ENCODE measurements around the gene SURF4. TPM values are rescaled to one million over a fixed set of nuclear protein-coding genes. Genes with fewer than 3 reads are reported as not detected.

Gene SURF4
- total and polyA plus RNA-seq, 2 experiments from 2014 or later: 354 to 360 TPM

DNA sequence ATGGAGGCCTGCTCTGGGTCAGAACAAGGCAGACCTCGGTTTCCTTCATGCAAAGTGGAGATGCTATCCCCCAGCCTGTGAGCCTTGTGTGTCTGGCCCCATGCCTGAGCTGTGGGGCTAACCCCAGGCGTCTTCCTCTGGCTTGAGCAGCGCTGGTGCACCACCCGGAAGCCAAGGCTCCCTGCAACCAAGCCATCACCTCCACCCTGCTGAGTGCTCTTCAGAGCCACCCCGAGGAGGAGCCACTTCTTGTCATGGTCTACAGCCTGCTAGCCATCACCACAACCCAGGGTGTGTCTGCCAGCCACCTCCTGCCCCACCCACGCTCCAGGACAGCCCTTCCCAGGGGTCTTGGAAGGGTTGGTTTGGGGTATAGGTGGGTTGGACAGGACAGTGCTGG lies 25.7 kb upstream of the SURF4 start:
- Histone ChIP-seq H3K4me1 (ENCODE audit: insufficient read depth) (no peaks in the 10 kb centered on the region), H3K36me3 (replicated peaks; ENCODE audit: insufficient read depth, low read depth) (no peaks in the 10 kb centered on the region), H3K27me3 (no peaks in the 10 kb centered on the region), H3K9me2 (replicated peaks; ENCODE audit: insufficient read depth) (no peaks in the 10 kb centered on the region), H3K4me3 (no peak overlapping the region), H3K4me2 (no peak overlapping the region), H2AFZ (no peak overlapping the region), H3K79me2 (no peaks in the 10 kb centered on the region), H3K9me3 (ENCODE audit: low read depth) (no peaks in the 10 kb centered on the region), H3K27ac (no peak overlapping the region), H4K20me1 (ENCODE audit: insufficient read depth, poor library complexity, severe bottlenecking) (no peaks in the 10 kb centered on the region)
- TF ChIP-seq, protein P1, sequence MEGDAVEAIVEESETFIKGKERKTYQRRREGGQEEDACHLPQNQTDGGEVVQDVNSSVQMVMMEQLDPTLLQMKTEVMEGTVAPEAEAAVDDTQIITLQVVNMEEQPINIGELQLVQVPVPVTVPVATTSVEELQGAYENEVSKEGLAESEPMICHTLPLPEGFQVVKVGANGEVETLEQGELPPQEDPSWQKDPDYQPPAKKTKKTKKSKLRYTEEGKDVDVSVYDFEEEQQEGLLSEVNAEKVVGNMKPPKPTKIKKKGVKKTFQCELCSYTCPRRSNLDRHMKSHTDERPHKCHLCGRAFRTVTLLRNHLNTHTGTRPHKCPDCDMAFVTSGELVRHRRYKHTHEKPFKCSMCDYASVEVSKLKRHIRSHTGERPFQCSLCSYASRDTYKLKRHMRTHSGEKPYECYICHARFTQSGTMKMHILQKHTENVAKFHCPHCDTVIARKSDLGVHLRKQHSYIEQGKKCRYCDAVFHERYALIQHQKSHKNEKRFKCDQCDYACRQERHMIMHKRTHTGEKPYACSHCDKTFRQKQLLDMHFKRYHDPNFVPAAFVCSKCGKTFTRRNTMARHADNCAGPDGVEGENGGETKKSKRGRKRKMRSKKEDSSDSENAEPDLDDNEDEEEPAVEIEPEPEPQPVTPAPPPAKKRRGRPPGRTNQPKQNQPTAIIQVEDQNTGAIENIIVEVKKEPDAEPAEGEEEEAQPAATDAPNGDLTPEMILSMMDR (IDR thresholded peaks at IDR 0.05; ENCODE audit: poor library complexity): no peak
- WGBS (ENCODE audit: low lambda C conversion rate, missing lambda C conversion rate): 88% methylated on average over 6 of the region's 6 CpGs
- DNase-seq (ENCODE audit: low spot score): no peak

DNA sequence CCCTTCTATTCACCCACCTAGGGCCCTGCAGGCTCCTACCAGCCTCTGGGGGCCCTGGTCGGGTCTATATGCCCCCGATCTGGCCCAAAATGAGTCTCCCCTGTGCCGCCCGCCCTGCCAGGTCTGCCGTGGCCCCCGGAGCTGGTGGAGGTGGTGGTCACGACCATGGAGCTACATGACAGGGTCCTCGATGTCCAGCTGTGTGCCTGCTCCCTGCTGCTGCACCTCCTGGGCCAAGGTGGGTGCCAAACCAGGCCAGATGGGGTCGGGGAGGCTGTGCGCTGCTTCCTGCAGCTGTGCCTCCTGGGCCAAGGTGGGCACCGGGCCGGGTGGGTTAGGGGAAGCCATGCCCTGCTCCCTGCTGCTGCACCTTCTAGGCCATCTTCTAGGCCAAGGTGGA lies 24.4 kb upstream of the SURF4 start:
- no peaks in the 10 kb centered on the region for H3K36me3 ChIP-seq (replicated peaks; ENCODE audit: insufficient read depth, low read depth)
- WGBS (ENCODE audit: low lambda C conversion rate, missing lambda C conversion rate): 96% methylated on average over 8 of the region's 12 CpGs
- no peak for DNase-seq (ENCODE audit: low spot score)
- H3K27ac ChIP-seq: no peak overlapping the region
- H2AFZ ChIP-seq: no peak overlapping the region
- H3K4me3 ChIP-seq: no peak overlapping the region
- H3K79me2 ChIP-seq: no peaks in the 10 kb centered on the region
- H3K27me3 ChIP-seq: no peaks in the 10 kb centered on the region
- TF ChIP-seq EZH2phosphoT487 (IDR thresholded peaks at IDR 0.05; ENCODE audit: low read depth, severe bottlenecking, unreplicated experiment) (no peak), EZH2 (IDR thresholded peaks at IDR 0.05; ENCODE audit: borderline replicate concordance) (no peak)
- TF ChIP-seq, protein P1 (IDR thresholded peaks at IDR 0.05; ENCODE audit: poor library complexity): no peak
- H4K20me1 ChIP-seq (ENCODE audit: insufficient read depth, poor library complexity, severe bottlenecking): no peaks in the 10 kb centered on the region
- H3K9me3 ChIP-seq (ENCODE audit: low read depth): no peaks in the 10 kb centered on the region
- no peaks in the 10 kb centered on the region for H3K9me2 ChIP-seq (replicated peaks; ENCODE audit: insufficient read depth)
- H3K4me1 ChIP-seq (ENCODE audit: insufficient read depth): no peaks in the 10 kb centered on the region
- no peak overlapping the region for H3K4me2 ChIP-seq

DNA sequence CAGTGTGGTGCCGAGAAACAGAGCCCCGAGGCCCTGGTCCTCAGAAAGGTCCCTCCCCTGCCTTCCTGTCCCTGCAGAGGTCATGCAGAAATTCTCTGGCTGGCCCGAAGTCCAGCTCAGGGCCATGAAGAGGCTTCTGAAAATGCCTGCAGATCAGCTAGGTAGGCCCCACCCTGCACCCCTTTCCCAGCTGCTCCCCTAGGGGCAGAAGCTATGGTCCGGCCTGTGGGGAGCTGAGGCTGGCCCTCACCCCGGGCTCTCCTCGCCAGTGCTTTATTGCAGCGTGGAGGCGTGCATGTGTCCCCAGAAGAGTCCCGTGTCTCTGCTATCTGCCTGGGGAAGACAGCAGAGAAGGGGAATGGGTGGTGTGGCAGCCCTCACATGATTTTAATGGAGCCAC lies 22.0 kb upstream of the SURF4 start:
- WGBS (ENCODE audit: low lambda C conversion rate, missing lambda C conversion rate): 85% methylated on average over 9 of the region's 9 CpGs
- Histone ChIP-seq H3K27me3 (no peaks in the 10 kb centered on the region), H2AFZ (no peak overlapping the region), H4K20me1 (ENCODE audit: insufficient read depth, poor library complexity, severe bottlenecking) (no peaks in the 10 kb centered on the region), H3K4me1 (ENCODE audit: insufficient read depth) (peaks cover 5% of the 10 kb centered on the region), H3K79me2 (no peaks in the 10 kb centered on the region), H3K4me3 (no peak overlapping the region), H3K36me3 (replicated peaks; ENCODE audit: insufficient read depth, low read depth) (no peaks in the 10 kb centered on the region), H3K4me2 (no peak overlapping the region), H3K9me2 (replicated peaks; ENCODE audit: insufficient read depth) (no peaks in the 10 kb centered on the region), H3K27ac (no peak overlapping the region), H3K9me3 (ENCODE audit: low read depth) (no peaks in the 10 kb centered on the region)
- DNase-seq (ENCODE audit: low spot score): no peak
- TF ChIP-seq, protein P1 (IDR thresholded peaks at IDR 0.05; ENCODE audit: poor library complexity): no peak
- TF ChIP-seq EZH2phosphoT487 (IDR thresholded peaks at IDR 0.05; ENCODE audit: low read depth, severe bottlenecking, unreplicated experiment): no peak
- TF ChIP-seq EZH2 (IDR thresholded peaks at IDR 0.05; ENCODE audit: borderline replicate concordance): no peak

DNA sequence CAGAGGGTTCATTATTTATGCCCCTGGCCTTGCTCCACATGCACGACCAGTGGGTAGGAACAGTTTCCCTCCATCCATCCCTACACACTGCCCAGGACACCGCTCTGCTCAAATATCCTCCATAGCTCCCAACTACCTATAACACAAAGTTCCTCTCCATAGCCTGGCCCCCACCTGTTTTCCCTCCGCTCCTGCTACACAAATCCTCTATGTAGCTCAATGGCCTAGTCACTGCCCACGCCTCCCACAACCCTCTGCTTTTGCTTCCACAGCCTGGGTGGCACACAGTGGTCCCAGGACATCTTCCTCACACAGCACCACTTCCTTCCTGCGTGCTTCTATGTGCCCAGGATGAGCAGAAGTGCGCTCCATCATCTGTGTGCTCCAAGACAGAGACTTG lies 21.5 kb upstream of the SURF4 start:
- DNase-seq (ENCODE audit: low spot score): no peak
- no peaks in the 10 kb centered on the region for H3K9me2 ChIP-seq (replicated peaks; ENCODE audit: insufficient read depth)
- no peaks in the 10 kb centered on the region for H3K36me3 ChIP-seq (replicated peaks; ENCODE audit: insufficient read depth, low read depth)
- no peak overlapping the region for H3K27ac ChIP-seq
- H3K27me3 ChIP-seq: no peaks in the 10 kb centered on the region
- H4K20me1 ChIP-seq (ENCODE audit: insufficient read depth, poor library complexity, severe bottlenecking): no peaks in the 10 kb centered on the region
- WGBS (ENCODE audit: low lambda C conversion rate, missing lambda C conversion rate): 82% methylated on average over 6 of the region's 6 CpGs
- no peaks in the 10 kb centered on the region for H3K9me3 ChIP-seq (ENCODE audit: low read depth)
- no peak overlapping the region for H3K4me3 ChIP-seq
- no peak overlapping the region for H2AFZ ChIP-seq
- no peaks in the 10 kb centered on the region for H3K79me2 ChIP-seq
- H3K4me1 ChIP-seq (ENCODE audit: insufficient read depth): peaks cover 5% of the 10 kb centered on the region
- H3K4me2 ChIP-seq: no peak overlapping the region
- no peak for TF ChIP-seq EZH2 (IDR thresholded peaks at IDR 0.05; ENCODE audit: borderline replicate concordance)
- TF ChIP-seq, protein P1 (IDR thresholded peaks at IDR 0.05; ENCODE audit: poor library complexity): no peak
- TF ChIP-seq EZH2phosphoT487 (IDR thresholded peaks at IDR 0.05; ENCODE audit: low read depth, severe bottlenecking, unreplicated experiment): no peak

Data from hepatocyte (in vitro differentiated cells).